K562 (cell line): Measurements from ENCODE around the gene PITPNM3.

ENCODE experiments used
- ATF7 ChIP-seq: fragments of 450-650 bp; IDR thresholded peaks from 2 replicates; pipeline ENCODE4 v1.7.1; 2014; ENCODE audit warnings: mild to moderate bottlenecking, moderate library complexity
- BRD4 ChIP-seq: fragments of 200-600 bp; sonication (generic); IDR thresholded peaks from 2 replicates; pipeline ENCODE4 v1.6.1; 2017; ENCODE audit warnings: inconsistent platforms
- CBX1 ChIP-seq: sonication (generic); IDR thresholded peaks from 2 replicates; pipeline ENCODE4 v1.6.1; 2016; ENCODE audit warnings: antibody characterized with exemption, low read depth, mild to moderate bottlenecking
- CTCF ChIP-seq, 3 experiments: IDR thresholded peaks in 2 of 3; conservative IDR thresholded peaks in 1 of 3; 2 replicates each; pipeline ENCODE4 v1.5.1; 2011 to 2012; ENCODE audit warnings: low read length in 3 of 3, mild to moderate bottlenecking in 3 of 3, control low read depth in 2 of 3, improper control_type of control experiment in 1 of 3, inconsistent platforms in 1 of 3, low read depth in 1 of 3, mixed read lengths in 1 of 3, moderate library complexity in 1 of 3; ENCODE audit not compliant: insufficient read depth in 2 of 3
- FOXJ3 ChIP-seq: sonication (generic); formaldehyde crosslinking; IDR thresholded peaks from 2 replicates; pipeline ENCODE4 v1.4.0; 2020; ENCODE audit warnings: mild to moderate bottlenecking, missing genetic modification reagents
- HSF4 ChIP-seq: fragments of 250-450 bp; sonication (Bioruptor Pico); IDR thresholded peaks from 2 replicates; pipeline ENCODE4 v2.1.2; 2022; ENCODE audit warnings: mild to moderate bottlenecking, moderate library complexity, borderline replicate concordance
- ILK ChIP-seq: fragments of 450-650 bp; IDR thresholded peaks from 2 replicates; pipeline ENCODE4 v1.6.1; 2016; ENCODE audit warnings: missing genetic modification characterization, low read depth, mild to moderate bottlenecking, missing compliant biosample characterization, moderate library complexity, borderline replicate concordance
- POU5F1 ChIP-seq: fragments of 150-350 bp; IDR thresholded peaks from 2 replicates; pipeline ENCODE4 v1.6.1; 2014; ENCODE audit warnings: borderline replicate concordance, low read length, low read depth, mild to moderate bottlenecking; ENCODE audit not compliant: partially characterized antibody
- SP2 ChIP-seq: IDR thresholded peaks from 2 replicates; pipeline ENCODE4 v1.6.1; 2011; ENCODE audit warnings: mild to moderate bottlenecking, low read depth, low read length, moderate library complexity; ENCODE audit not compliant: poor library complexity, severe bottlenecking; ENCODE audit errors: extremely low read depth
- SREBF2 ChIP-seq: sonication (generic); formaldehyde crosslinking; IDR thresholded peaks from 2 replicates; pipeline ENCODE4 v1.4.0; 2020; ENCODE audit warnings: mild to moderate bottlenecking, missing genetic modification reagents
- ZBTB17 ChIP-seq: fragments of 450-650 bp; formaldehyde crosslinking; IDR thresholded peaks from 2 replicates; pipeline ENCODE4 v1.4.0; 2020; ENCODE audit warnings: mild to moderate bottlenecking
- ZNF232 ChIP-seq: sonication (generic); formaldehyde crosslinking; IDR thresholded peaks from 2 replicates; pipeline ENCODE4 v1.8.0; 2022; ENCODE audit warnings: mild to moderate bottlenecking, missing genetic modification reagents
- TF ChIP-seq, protein P1 (sequence below): sonication (generic); formaldehyde crosslinking; IDR thresholded peaks from 2 replicates; pipeline ENCODE4 v1.5.0; 2020; ENCODE audit warnings: missing genetic modification reagents
- TF ChIP-seq, protein P2 (sequence below): sonication (generic); formaldehyde crosslinking; IDR thresholded peaks from 2 replicates; pipeline ENCODE4 v1.9.0; 2022; ENCODE audit warnings: mild to moderate bottlenecking, missing genetic modification reagents

GRCh38 chr17:6602141-6602540, 45.8 kb upstream of the PITPNM3 start:
- TF ChIP-seq ILK (tag) = no peak
- no peak for TF ChIP-seq ZBTB17 (CRISPR knock-in tag)
- no peak for TF ChIP-seq BRD4
- TF ChIP-seq, protein P1, sequence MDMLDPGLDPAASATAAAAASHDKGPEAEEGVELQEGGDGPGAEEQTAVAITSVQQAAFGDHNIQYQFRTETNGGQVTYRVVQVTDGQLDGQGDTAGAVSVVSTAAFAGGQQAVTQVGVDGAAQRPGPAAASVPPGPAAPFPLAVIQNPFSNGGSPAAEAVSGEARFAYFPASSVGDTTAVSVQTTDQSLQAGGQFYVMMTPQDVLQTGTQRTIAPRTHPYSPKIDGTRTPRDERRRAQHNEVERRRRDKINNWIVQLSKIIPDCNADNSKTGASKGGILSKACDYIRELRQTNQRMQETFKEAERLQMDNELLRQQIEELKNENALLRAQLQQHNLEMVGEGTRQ (CRISPR knock-in tag) = no peak
- no peak for TF ChIP-seq SP2
- no peak for TF ChIP-seq CTCF (IDR thresholded peaks at IDR 0.05 in 2 of 3, conservative IDR thresholded peaks at IDR 0.05 in 1 of 3; ENCODE audit: insufficient read depth in 2 of 3, low read depth in 1 of 3, low read length in 3 of 3)
- TF ChIP-seq POU5F1 = no peak
- no peak for TF ChIP-seq FOXJ3 (CRISPR knock-in tag)
- no peak for TF ChIP-seq ATF7
- TF ChIP-seq ZNF232 = no peak
- TF ChIP-seq HSF4 (CRISPR knock-in tag) = no peak
- TF ChIP-seq CBX1 = no peak
- TF ChIP-seq, protein P2, sequence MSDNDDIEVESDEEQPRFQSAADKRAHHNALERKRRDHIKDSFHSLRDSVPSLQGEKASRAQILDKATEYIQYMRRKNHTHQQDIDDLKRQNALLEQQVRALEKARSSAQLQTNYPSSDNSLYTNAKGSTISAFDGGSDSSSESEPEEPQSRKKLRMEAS = no peak
- no peak for TF ChIP-seq SREBF2 (CRISPR knock-in tag)
